ENCODE data around the gene ZDHHC14.

GRCh38 chr6:157724138-157724820 lies 343.3 kb downstream of the ZDHHC14 start:
- TF ChIP-seq POLR2A (IDR thresholded peaks at IDR 0.05; ENCODE audit: low read length) (no peak), GATA1 (IDR thresholded peaks at IDR 0.05; ENCODE audit: low read depth, low read length) (no peak)
